Activated B cell treated with CpG ODN at 0.5 μM for 24 hours (primary cell): ENCODE results near the gene SDK2. TPM values are rescaled to one million over a fixed set of nuclear protein-coding genes. Genes with fewer than 3 reads are reported as not detected.
"Not testable (repeated sequence)": the region's sequence is repeated elsewhere in the genome, so short reads cannot be mapped to it uniquely, and the experiment has no call there.

Source experiments
- ATAC-seq: fragments of 200-7000 bp; cut with Tn5 transposase; one replicate; pipeline ENCODE4 v1.10.0; 2021; ENCODE audit warnings: low read depth, mild to moderate bottlenecking, moderate library complexity
- CTCF ChIA-PET: fragments of 350-600 bp; sonication (Branson Sonifier 250); formaldehyde crosslinking; loops from one replicate; lab custom pipeline; 2021; ENCODE audit warnings: antibody characterized with exemption; lab: Charles Lee
- POLR2A ChIA-PET: fragments of 350-600 bp; sonication (Branson Sonifier 250); formaldehyde crosslinking; loops from one replicate; lab custom pipeline; 2021; ENCODE audit warnings: antibody characterized with exemption; lab: Charles Lee
- DNase-seq: peaks from one replicate; pipeline ENCODE4 v3.0.0; 2022
- H3K27ac Mint-ChIP-seq: one replicate; pipeline ENCODE4 v1.8.0; 2020; ENCODE audit warnings: mixed read lengths
- H3K27me3 Mint-ChIP-seq: one replicate; pipeline ENCODE4 v1.8.0; 2021; ENCODE audit warnings: mixed read lengths
- H3K36me3 Mint-ChIP-seq: one replicate; pipeline ENCODE4 v1.8.0; 2021; ENCODE audit warnings: low read depth, mixed read lengths
- H3K4me1 Mint-ChIP-seq: one replicate; pipeline ENCODE4 v1.8.0; 2021; ENCODE audit warnings: mixed read lengths
- H3K4me3 Mint-ChIP-seq: one replicate; pipeline ENCODE4 v1.8.0; 2020; ENCODE audit warnings: mild to moderate bottlenecking, mixed read lengths
- H3K9me3 Mint-ChIP-seq: one replicate; pipeline ENCODE4 v1.8.0; 2020; ENCODE audit warnings: mixed read lengths
- intact Hi-C: fragments of 100-400 bp; cut with micrococcal nuclease; formaldehyde crosslinking; loops from one replicate; pipeline ENCODE4 v1.15.1; 2024
- total RNA-seq: library from RNA; stranded (reverse); gene quantifications from 2 replicates; pipeline ENCODE4 v1.2.3, GENCODE V29; 2022
- TF ChIP-seq, protein P1 (sequence below): fragments of 200-600 bp; IDR thresholded peaks from one replicate; pipeline ENCODE4 v1.8.0; 2022; ENCODE audit warnings: antibody characterized with exemption, mild to moderate bottlenecking

Gene SDK2
- total RNA-seq, 1 donor from 2014 or later: 2.5 TPM

DNA sequence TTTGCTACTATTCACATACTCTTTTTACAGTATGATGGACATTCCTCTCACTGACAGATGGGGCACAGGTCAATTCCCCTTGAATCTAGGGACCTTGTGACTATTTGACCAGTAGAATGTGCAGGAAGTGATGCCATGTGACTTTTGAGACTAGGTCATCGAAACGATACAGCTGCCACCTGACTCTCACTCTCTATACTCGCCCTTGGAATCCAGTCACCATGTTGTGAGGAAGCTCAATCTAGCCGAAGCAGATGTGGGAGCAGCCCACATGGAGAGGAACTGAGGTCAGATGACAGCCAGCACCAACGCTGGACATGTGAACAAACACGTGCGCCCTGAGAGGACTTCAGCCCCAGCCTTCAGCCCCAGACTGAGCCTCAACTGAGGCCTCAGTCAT is 184.3 kb downstream of the SDK2 start:
- Mint-ChIP-seq H3K36me3 (peaks cover 6% of the 10 kb centered on the region), H3K27ac (no peak overlapping the region), H3K4me1 (no peaks in the 10 kb centered on the region), H3K27me3 (no peaks in the 10 kb centered on the region), H3K4me3 (no peak overlapping the region), H3K9me3 (peaks cover 8% of the 10 kb centered on the region)
- CTCF ChIA-PET: no interaction called here
- ATAC-seq (no peak), DNase-seq (no peak)
- intact Hi-C loops: no loop called here
- POLR2A ChIA-PET: no interaction called here
- TF ChIP-seq, protein P1, sequence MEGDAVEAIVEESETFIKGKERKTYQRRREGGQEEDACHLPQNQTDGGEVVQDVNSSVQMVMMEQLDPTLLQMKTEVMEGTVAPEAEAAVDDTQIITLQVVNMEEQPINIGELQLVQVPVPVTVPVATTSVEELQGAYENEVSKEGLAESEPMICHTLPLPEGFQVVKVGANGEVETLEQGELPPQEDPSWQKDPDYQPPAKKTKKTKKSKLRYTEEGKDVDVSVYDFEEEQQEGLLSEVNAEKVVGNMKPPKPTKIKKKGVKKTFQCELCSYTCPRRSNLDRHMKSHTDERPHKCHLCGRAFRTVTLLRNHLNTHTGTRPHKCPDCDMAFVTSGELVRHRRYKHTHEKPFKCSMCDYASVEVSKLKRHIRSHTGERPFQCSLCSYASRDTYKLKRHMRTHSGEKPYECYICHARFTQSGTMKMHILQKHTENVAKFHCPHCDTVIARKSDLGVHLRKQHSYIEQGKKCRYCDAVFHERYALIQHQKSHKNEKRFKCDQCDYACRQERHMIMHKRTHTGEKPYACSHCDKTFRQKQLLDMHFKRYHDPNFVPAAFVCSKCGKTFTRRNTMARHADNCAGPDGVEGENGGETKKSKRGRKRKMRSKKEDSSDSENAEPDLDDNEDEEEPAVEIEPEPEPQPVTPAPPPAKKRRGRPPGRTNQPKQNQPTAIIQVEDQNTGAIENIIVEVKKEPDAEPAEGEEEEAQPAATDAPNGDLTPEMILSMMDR: no peak

DNA sequence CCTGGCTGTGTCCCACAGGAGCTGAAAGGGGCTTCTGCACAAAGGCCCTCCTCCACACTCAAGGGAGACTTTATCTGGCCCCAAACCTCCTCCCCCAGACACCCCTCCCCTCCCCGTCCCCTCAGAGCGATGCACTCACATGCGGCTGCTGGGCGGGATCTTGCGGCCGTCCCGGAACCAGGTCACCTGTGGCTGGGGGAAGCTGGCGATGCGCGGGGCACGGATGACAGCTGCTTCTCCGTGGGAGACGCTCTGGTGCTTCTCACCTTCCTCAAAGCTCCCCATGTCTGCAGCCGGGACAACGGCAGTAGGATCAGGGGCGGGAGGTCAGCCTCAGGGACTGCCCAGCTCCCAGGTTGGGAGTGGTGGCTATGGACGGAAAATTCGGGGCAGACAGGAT is 188.5 kb downstream of the SDK2 start:
- TF ChIP-seq, protein P1: no peak
- DNase-seq (no peak), ATAC-seq (no peak)
- Mint-ChIP-seq H3K4me1 (no peaks in the 10 kb centered on the region), H3K27me3 (no peaks in the 10 kb centered on the region), H3K9me3 (peaks cover 6% of the 10 kb centered on the region), H3K27ac (no peak overlapping the region), H3K36me3 (peaks cover 20% of the 10 kb centered on the region), H3K4me3 (no peak overlapping the region)
- ChIA-PET CTCF (no interaction called here), POLR2A (no interaction called here)
- intact Hi-C loops: no loop called here

DNA sequence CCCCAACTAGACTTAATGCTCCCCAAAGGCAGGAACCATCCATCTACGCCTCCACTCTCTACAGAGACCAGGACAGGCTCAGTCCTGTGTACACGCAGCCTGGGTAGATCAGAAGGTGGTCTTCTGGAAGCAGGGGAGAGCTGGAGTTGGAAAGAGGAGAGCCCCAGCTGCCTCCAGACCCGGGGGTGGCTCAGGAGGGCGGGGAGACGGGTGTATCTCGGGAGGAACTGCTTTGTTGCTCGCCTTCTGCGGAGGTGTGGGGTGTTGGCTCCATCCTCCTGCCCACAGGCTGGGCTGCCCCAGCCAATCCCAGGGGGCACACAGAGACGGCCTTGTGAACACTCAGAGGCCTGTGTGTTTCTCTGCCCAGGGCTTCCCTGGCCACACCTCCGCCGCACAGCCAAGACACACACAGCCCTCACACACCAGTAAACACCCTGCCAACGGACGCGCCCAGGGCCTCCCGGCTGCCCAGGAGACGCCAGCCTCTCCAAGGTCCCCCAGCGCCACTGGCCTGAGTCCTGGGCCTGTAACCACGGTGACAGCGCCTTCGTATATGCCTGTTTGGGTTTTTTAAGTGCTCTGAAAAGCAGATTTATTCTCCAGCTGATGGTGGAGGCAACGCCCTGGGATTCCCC is 189.1 kb downstream of the SDK2 start:
- ChIA-PET POLR2A (no interaction called here), CTCF (no interaction called here)
- Mint-ChIP-seq H3K4me3 (no peak overlapping the region), H3K27ac (no peak overlapping the region), H3K36me3 (peaks cover 20% of the 10 kb centered on the region), H3K4me1 (no peaks in the 10 kb centered on the region), H3K27me3 (no peaks in the 10 kb centered on the region), H3K9me3 (peaks cover 5% of the 10 kb centered on the region)
- intact Hi-C loops: no loop called here
- no peak for DNase-seq
- TF ChIP-seq, protein P1: no peak
- no peak for ATAC-seq

DNA sequence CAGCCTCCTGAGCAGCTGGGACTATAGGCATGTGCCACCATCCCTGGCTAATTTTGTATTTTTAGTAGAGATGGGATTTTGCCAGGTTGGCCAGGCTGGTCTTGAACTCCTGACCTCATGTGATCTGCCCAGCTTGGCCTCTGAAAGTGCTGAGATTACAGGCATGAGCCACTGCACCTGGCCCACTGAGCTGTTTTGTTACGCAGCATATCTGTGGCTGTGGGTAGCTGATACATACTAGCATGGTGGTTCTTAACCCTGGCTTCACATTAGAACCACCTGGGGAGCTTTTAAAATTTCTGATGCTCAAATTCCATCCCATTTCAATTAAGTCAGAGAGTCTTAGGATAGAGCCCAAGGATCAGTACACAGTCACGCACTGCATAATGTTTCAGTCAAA is 190.8 kb downstream of the SDK2 start:
- H3K4me3 Mint-ChIP-seq, CTCF ChIA-PET, H3K9me3 Mint-ChIP-seq, H3K27ac Mint-ChIP-seq, H3K4me1 Mint-ChIP-seq, POLR2A ChIA-PET, DNase-seq, ATAC-seq, H3K27me3 Mint-ChIP-seq, intact Hi-C loops: not testable (repeated sequence)
- H3K36me3 Mint-ChIP-seq: peaks cover 20% of the 10 kb centered on the region

DNA sequence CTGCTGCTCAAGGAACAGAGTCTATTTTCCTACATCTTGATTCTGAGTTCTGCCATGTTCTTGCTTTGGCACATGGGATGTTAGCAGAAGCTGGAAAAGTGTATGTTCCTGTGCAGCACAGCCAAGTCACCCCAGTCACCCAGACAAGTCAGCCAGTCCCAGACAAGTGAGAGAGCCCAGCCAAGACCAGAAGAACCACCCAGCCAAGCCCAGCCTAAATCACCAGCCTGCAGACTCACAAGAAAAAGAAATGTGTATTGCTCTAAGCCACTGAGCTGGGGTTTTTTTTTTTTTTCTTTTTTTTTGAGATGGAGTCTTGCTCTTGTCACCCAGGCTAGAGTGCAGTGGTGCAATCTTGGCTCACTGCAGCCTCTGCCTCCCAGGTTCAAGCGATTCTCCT is 191.2 kb downstream of the SDK2 start:
- TF ChIP-seq, protein P1: no peak
- ChIA-PET CTCF (no interaction called here), POLR2A (no interaction called here)
- Mint-ChIP-seq H3K4me1 (no peaks in the 10 kb centered on the region), H3K9me3 (peaks cover 3% of the 10 kb centered on the region), H3K27me3 (no peaks in the 10 kb centered on the region), H3K27ac (no peak overlapping the region), H3K4me3 (no peak overlapping the region), H3K36me3 (peaks cover 20% of the 10 kb centered on the region)
- no peak for ATAC-seq
- intact Hi-C loops: no loop called here
- no peak for DNase-seq

DNA sequence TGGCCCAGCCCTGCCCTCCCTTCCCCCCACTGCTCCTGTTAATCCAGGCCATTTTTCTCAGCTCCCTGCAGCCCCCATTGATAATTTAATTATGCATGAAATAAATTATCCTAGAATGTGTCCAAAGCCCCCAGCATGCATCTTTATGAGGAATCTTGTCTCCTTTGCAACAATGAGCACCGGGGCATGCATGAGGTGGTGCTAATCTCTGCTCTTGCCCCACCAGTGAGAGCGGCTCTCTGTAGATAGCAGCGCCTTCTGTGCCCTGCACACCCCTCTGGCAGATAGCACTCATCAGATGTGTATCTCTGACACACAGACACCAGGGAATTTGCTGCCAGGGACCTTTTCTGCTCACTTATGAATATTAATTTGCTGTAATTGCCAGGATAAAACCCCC is 192.2 kb downstream of the SDK2 start:
- Mint-ChIP-seq H3K4me3 (no peak overlapping the region), H3K27me3 (no peaks in the 10 kb centered on the region), H3K4me1 (no peaks in the 10 kb centered on the region), H3K9me3 (peaks cover 3% of the 10 kb centered on the region), H3K27ac (no peak overlapping the region), H3K36me3 (peaks cover 20% of the 10 kb centered on the region)
- DNase-seq (no peak), ATAC-seq (no peak)
- TF ChIP-seq, protein P1: no peak
- ChIA-PET CTCF (no interaction called here), POLR2A (no interaction called here)
- intact Hi-C loops: no loop called here
